GM23248 (cell line): Measurements from ENCODE around the gene ASXL3. TPM values are rescaled to one million over a fixed set of nuclear protein-coding genes. Genes with fewer than 3 reads are reported as not detected.

Source experiments
- DNase-seq: peaks from one replicate; pipeline ENCODE4 v3.0.0-alpha.2; 2015
- H2AFZ ChIP-seq: fragments of 200-600 bp; sonication (generic); 2 replicates; pipeline ENCODE4 v1.6.1; 2016; ENCODE audit warnings: antibody characterized with exemption
- H3F3A ChIP-seq: fragments of 200-600 bp; sonication (generic); 2 replicates; pipeline ENCODE4 v1.6.1; 2016; ENCODE audit warnings: mild to moderate bottlenecking, antibody characterized with exemption, mixed run types; ENCODE audit not compliant: insufficient read depth
- H3K27ac ChIP-seq: fragments of 200-600 bp; sonication (generic); 2 replicates; pipeline ENCODE4 v1.5.1; 2016; ENCODE audit warnings: mild to moderate bottlenecking
- H3K27me3 ChIP-seq: fragments of 200-600 bp; sonication (generic); replicated peaks from 2 replicates; pipeline ENCODE4 v1.6.1; 2016; ENCODE audit warnings: mild to moderate bottlenecking; ENCODE audit not compliant: insufficient read depth
- H3K36me3 ChIP-seq: fragments of 200-600 bp; sonication (generic); 2 replicates; pipeline ENCODE4 v1.6.1; 2016; ENCODE audit warnings: low read depth, mild to moderate bottlenecking
- H3K4me1 ChIP-seq: fragments of 200-600 bp; sonication (generic); 2 replicates; pipeline ENCODE4 v1.6.1; 2016; ENCODE audit warnings: mild to moderate bottlenecking; ENCODE audit not compliant: insufficient read depth
- H3K4me2 ChIP-seq: fragments of 200-600 bp; sonication (generic); one replicate; pipeline ENCODE4 v1.6.1; 2016; ENCODE audit warnings: mild to moderate bottlenecking; ENCODE audit not compliant: unreplicated experiment
- H3K4me3 ChIP-seq: fragments of 200-600 bp; sonication (generic); 2 replicates; pipeline ENCODE4 v1.5.1; 2016; ENCODE audit warnings: mild to moderate bottlenecking
- H3K79me2 ChIP-seq: fragments of 200-600 bp; sonication (generic); 2 replicates; pipeline ENCODE4 v1.6.1; 2016; ENCODE audit warnings: mild to moderate bottlenecking; ENCODE audit not compliant: insufficient read depth
- H3K9ac ChIP-seq: fragments of 200-600 bp; sonication (generic); 2 replicates; pipeline ENCODE4 v1.6.1; 2016; ENCODE audit warnings: mild to moderate bottlenecking
- H3K9me2 ChIP-seq: fragments of 200-600 bp; sonication (generic); 2 replicates; pipeline ENCODE4 v1.6.1; 2016; ENCODE audit warnings: mixed run types, mild to moderate bottlenecking, moderate library complexity; ENCODE audit not compliant: insufficient read depth
- H3K9me3 ChIP-seq: fragments of 200-600 bp; sonication (generic); one replicate; pipeline ENCODE4 v1.6.1; 2017; ENCODE audit warnings: low read depth
- H4K20me1 ChIP-seq: fragments of 200-600 bp; sonication (generic); 2 replicates; pipeline ENCODE4 v1.6.0; 2016; ENCODE audit not compliant: insufficient read depth
- EZH2 ChIP-seq: fragments of 200-600 bp; sonication (generic); IDR thresholded peaks from 2 replicates; pipeline ENCODE4 v1.6.1; 2018; ENCODE audit warnings: antibody characterized with exemption, mild to moderate bottlenecking; ENCODE audit not compliant: insufficient read depth, poor library complexity, severe bottlenecking
- EZH2phosphoT487 ChIP-seq: fragments of 200-600 bp; sonication (generic); IDR thresholded peaks from 2 replicates; pipeline ENCODE4 v1.6.1; 2018; ENCODE audit warnings: antibody characterized with exemption, moderate library complexity, mild to moderate bottlenecking, low read depth; ENCODE audit not compliant: insufficient read depth
- WGBS, 2 experiments: methylation state at CpG; one replicate each; pipeline ENCODE4 v1.1.6; 2015 to 2017; ENCODE audit warnings: low lambda C conversion rate in 2 of 2, low coverage in 1 of 2; ENCODE audit errors: missing lambda C conversion rate in 2 of 2; 5-methylcytosine and 5-hydroxymethylcytosine counted together
- in situ Hi-C: fragments of 300-500 bp; cut with MboI; formaldehyde crosslinking; loops from 2 replicates; pipeline ENCODE4 v1.15.0; 2020
- polyA plus RNA-seq: library from polyadenylated mRNA; unstranded; fragments of >200 nt; fragmentation: Nextera tagmentation; extraction: Ambion mirVana; gene quantifications from 2 replicates; pipeline ENCODE4 v1.2.1, GENCODE V29; 2016
- total RNA-seq: library from RNA; depleted of rRNA; stranded (reverse); fragments of >200 nt; shearing (Covaris generic); gene quantifications from 2 replicates; pipeline ENCODE4 v1.2.3, GENCODE V29; 2014

ASXL3 gene
- total and polyA plus RNA-seq, 2 experiments from 2014 or later, result not detected

- Histone ChIP-seq H2AFZ (no peak overlapping the region), H3K9ac (no peak overlapping the region), H3K4me3 (no peak overlapping the region), H3K4me1 (no peaks in the 10 kb centered on the region), H3K27me3 (no peaks in the 10 kb centered on the region), H3K9me2 (no peaks in the 10 kb centered on the region), H3K79me2 (no peaks in the 10 kb centered on the region), H3K27ac (no peak overlapping the region), H3K36me3 (no peaks in the 10 kb centered on the region), H3K4me2 (no peak overlapping the region), H3F3A (no peaks in the 10 kb centered on the region), H4K20me1 (no peaks in the 10 kb centered on the region), H3K9me3 (no peaks in the 10 kb centered on the region)
- 5 to 8% methylated on average over 2 of the region's 2 CpGs for WGBS, 2 experiments
- in situ Hi-C loops, result no loop called here
- TF ChIP-seq EZH2phosphoT487, result no peak
- TF ChIP-seq EZH2, result no peak
- DNase-seq, result no peak
Measured at GRCh38 chr18:33540392-33540791, 37.6 kb upstream of the ASXL3 start.

- WGBS, 2 experiments, result 15 to 19% methylated on average over 3 of the region's 3 CpGs
- no peak overlapping the region for H3K9ac ChIP-seq
- H3K36me3 ChIP-seq, result no peaks in the 10 kb centered on the region
- no peak overlapping the region for H3K4me2 ChIP-seq
- TF ChIP-seq EZH2, result no peak
- no peak for TF ChIP-seq EZH2phosphoT487
- DNase-seq, result no peak
- H3K27ac ChIP-seq, result no peak overlapping the region
- H3K9me2 ChIP-seq, result no peaks in the 10 kb centered on the region
- H3F3A ChIP-seq, result no peaks in the 10 kb centered on the region
- in situ Hi-C loops, result no loop called here
- no peaks in the 10 kb centered on the region for H3K9me3 ChIP-seq
- no peaks in the 10 kb centered on the region for H3K4me1 ChIP-seq
- no peaks in the 10 kb centered on the region for H3K27me3 ChIP-seq
- H4K20me1 ChIP-seq, result no peaks in the 10 kb centered on the region
- H2AFZ ChIP-seq, result no peak overlapping the region
- no peak overlapping the region for H3K4me3 ChIP-seq
- H3K79me2 ChIP-seq, result no peaks in the 10 kb centered on the region
Measured at GRCh38 chr18:33541316-33541715, 36.7 kb upstream of the ASXL3 start.

- H3K79me2 ChIP-seq, result no peaks in the 10 kb centered on the region
- no peak overlapping the region for H2AFZ ChIP-seq
- DNase-seq, result no peak
- no peaks in the 10 kb centered on the region for H3K36me3 ChIP-seq
- H3K9ac ChIP-seq, result no peak overlapping the region
- in situ Hi-C loops, result no loop called here
- H3K4me3 ChIP-seq, result no peak overlapping the region
- TF ChIP-seq EZH2 (no peak), EZH2phosphoT487 (no peak)
- no peaks in the 10 kb centered on the region for H4K20me1 ChIP-seq
- H3K27me3 ChIP-seq, result 0 out of 2 replicates have a peak, but pooled peaks cover 3% of the 10 kb centered on the region
- no peaks in the 10 kb centered on the region for H3K9me2 ChIP-seq
- no peaks in the 10 kb centered on the region for H3F3A ChIP-seq
- no peak overlapping the region for H3K4me2 ChIP-seq
- no peak overlapping the region for H3K27ac ChIP-seq
- H3K9me3 ChIP-seq, result no peaks in the 10 kb centered on the region
- WGBS, 2 experiments, result 66 to 78% methylated on average over 2 of the region's 2 CpGs
- H3K4me1 ChIP-seq, result no peaks in the 10 kb centered on the region
Measured at GRCh38 chr18:33556846-33557245, 21.2 kb upstream of the ASXL3 start.

GRCh38 chr18:33557706-33558105, 20.3 kb upstream of the ASXL3 start:
- 30 to 38% methylated on average over 3 of the region's 3 CpGs for WGBS, 2 experiments
- in situ Hi-C loops, result no loop called here
- H3K9me3 ChIP-seq, result no peaks in the 10 kb centered on the region

GRCh38 chr18:33558529-33558928, 19.5 kb upstream of the ASXL3 start:
- Histone ChIP-seq H3K36me3 (no peaks in the 10 kb centered on the region), H3K27me3 (0 out of 2 replicates have a peak, but pooled peaks cover 3% of the 10 kb centered on the region), H3K9ac (no peak overlapping the region), H3K79me2 (no peaks in the 10 kb centered on the region), H3K27ac (no peak overlapping the region), H4K20me1 (no peaks in the 10 kb centered on the region), H2AFZ (no peak overlapping the region), H3F3A (no peaks in the 10 kb centered on the region), H3K9me2 (no peaks in the 10 kb centered on the region), H3K4me1 (no peaks in the 10 kb centered on the region), H3K9me3 (no peaks in the 10 kb centered on the region), H3K4me3 (no peak overlapping the region), H3K4me2 (no peak overlapping the region)
- no peak for TF ChIP-seq EZH2phosphoT487
- no peak for TF ChIP-seq EZH2
- in situ Hi-C loops, result no loop called here
- WGBS, 2 experiments, result 29% methylated on average over 1 of the region's 1 CpG
- no peak for DNase-seq

More at GRCh38 chr18:33557706-33558105, 20.3 kb upstream of the ASXL3 start:
- Histone ChIP-seq H3F3A (no peaks in the 10 kb centered on the region), H3K9me2 (no peaks in the 10 kb centered on the region), H3K4me3 (no peak overlapping the region), H3K9ac (no peak overlapping the region), H3K79me2 (no peaks in the 10 kb centered on the region), H2AFZ (no peak overlapping the region), H3K27ac (no peak overlapping the region), H3K27me3 (0 out of 2 replicates have a peak, but pooled peaks cover 3% of the 10 kb centered on the region), H3K4me2 (no peak overlapping the region), H4K20me1 (no peaks in the 10 kb centered on the region), H3K36me3 (no peaks in the 10 kb centered on the region), H3K4me1 (no peaks in the 10 kb centered on the region)
- TF ChIP-seq EZH2 (no peak), EZH2phosphoT487 (no peak)
- no peak for DNase-seq
